HG03565 (cell line): ENCODE measurements around the gene ZNF655.
"Not testable (repeated sequence)": the region's sequence is repeated elsewhere in the genome, so short reads cannot be mapped to it uniquely, and the experiment has no call there.

Experiments
- ATAC-seq: cut with Tn5 transposase; IDR thresholded peaks from one replicate; pipeline ENCODE4 v1.9.1; 2021; ENCODE audit warnings: mild to moderate bottlenecking, moderate library complexity; ENCODE audit not compliant: unreplicated experiment

The ZNF655 gene

GRCh38 chr7:99558306-99559174 is at the start of gene ZNF655:
Gene ZNF655 (plus strand): TSS chr7:99558642. CDS start chr7:99560560, 1,918 bp downstream.
- ATAC-seq = peak; percentile 61

GRCh38 chr7:99514050-99514449 is 44.4 kb upstream of the ZNF655 start:
- no peak for ATAC-seq

- no peak for ATAC-seq
Measured at GRCh38 chr7:99521399-99521798, 37.0 kb upstream of the ZNF655 start.

- ATAC-seq = no peak
Measured at GRCh38 chr7:99525713-99526440, 32.6 kb upstream of the ZNF655 start.

- ATAC-seq = no peak
Measured at GRCh38 chr7:99531354-99531765, 27.1 kb upstream of the ZNF655 start.

- no peak for ATAC-seq
Measured at GRCh38 chr7:99535667-99536066, 22.8 kb upstream of the ZNF655 start.

GRCh38 chr7:99539213-99539811 is 19.1 kb upstream of the ZNF655 start:
- ATAC-seq = no peak

- no peak for ATAC-seq
Measured at GRCh38 chr7:99540542-99540941, 17.9 kb upstream of the ZNF655 start.

GRCh38 chr7:99541212-99541611 is 17.2 kb upstream of the ZNF655 start:
- no peak for ATAC-seq

- no peak for ATAC-seq
Measured at GRCh38 chr7:99543081-99543671, 15.3 kb upstream of the ZNF655 start.

- ATAC-seq = no peak
Measured at GRCh38 chr7:99543916-99544315, 14.5 kb upstream of the ZNF655 start.

GRCh38 chr7:99545308-99545707 is 13.1 kb upstream of the ZNF655 start:
- ATAC-seq = not testable (repeated sequence)

- ATAC-seq = not testable (repeated sequence)
Measured at GRCh38 chr7:99549545-99549944, 8.9 kb upstream of the ZNF655 start.

- ATAC-seq = no peak
Measured at GRCh38 chr7:99551334-99551733, 7.1 kb upstream of the ZNF655 start.

- ATAC-seq = peak; percentile 84
Measured at GRCh38 chr7:99551767-99552463, 6.5 kb upstream of the ZNF655 start, which contains the start of gene FAM200A. Gene FAM200A (minus strand): TSS chr7:99552114. CDS start chr7:99548407, 3,707 bp downstream.

GRCh38 chr7:99553039-99553438 is 5.4 kb upstream of the ZNF655 start:
- ATAC-seq = no peak

- no peak for ATAC-seq
Measured at GRCh38 chr7:99554939-99555338, 3.5 kb upstream of the ZNF655 start.

- no peak for ATAC-seq
Measured at GRCh38 chr7:99557196-99557607, 1.2 kb upstream of the ZNF655 start.

- ATAC-seq = peak; percentile 34
Measured at GRCh38 chr7:99557940-99558305, 519 bp upstream of the ZNF655 start.

- no peak for ATAC-seq
Measured at GRCh38 chr7:99559175-99559915, 903 bp downstream of the ZNF655 start.
